Skeletal muscle satellite cell (primary cell): ENCODE data around the gene ADCY7. TPM values are rescaled to one million over a fixed set of nuclear protein-coding genes. Genes with fewer than 3 reads are reported as not detected.

Source experiments
- H3K27me3 ChIP-seq: 2 replicates; pipeline ENCODE4 v1.7.0; 2013; ENCODE audit warnings: low read length; ENCODE audit not compliant: control insufficient read depth, insufficient read depth
- H3K36me3 ChIP-seq: 2 replicates; pipeline ENCODE4 v1.7.0; 2013; ENCODE audit warnings: mild to moderate bottlenecking, control low read depth, low read length; ENCODE audit not compliant: insufficient read depth
- H3K4me1 ChIP-seq: 2 replicates; pipeline ENCODE4 v1.7.0; 2013; ENCODE audit warnings: low read length; ENCODE audit not compliant: control insufficient read depth, insufficient read depth
- H3K4me2 ChIP-seq: 2 replicates; pipeline ENCODE4 v1.7.0; 2013; ENCODE audit warnings: mild to moderate bottlenecking, low read length
- H3K4me3 ChIP-seq: 2 replicates; pipeline ENCODE4 v1.7.0; 2013; ENCODE audit warnings: low read length
- H3K9ac ChIP-seq: 2 replicates; pipeline ENCODE4 v1.7.0; 2013; ENCODE audit warnings: mild to moderate bottlenecking, low read depth, low read length, moderate library complexity
- H3K9me3 ChIP-seq: replicated peaks from 2 replicates; pipeline ENCODE4 v1.7.0; 2013; ENCODE audit warnings: mild to moderate bottlenecking, control low read depth, low read length
- small RNA-seq: library from RNA; depleted of rRNA; stranded (forward); fragments of <200 nt; gene quantifications from one replicate; pipeline ENCODE3, GENCODE V24; 2012

Gene ADCY7

DNA sequence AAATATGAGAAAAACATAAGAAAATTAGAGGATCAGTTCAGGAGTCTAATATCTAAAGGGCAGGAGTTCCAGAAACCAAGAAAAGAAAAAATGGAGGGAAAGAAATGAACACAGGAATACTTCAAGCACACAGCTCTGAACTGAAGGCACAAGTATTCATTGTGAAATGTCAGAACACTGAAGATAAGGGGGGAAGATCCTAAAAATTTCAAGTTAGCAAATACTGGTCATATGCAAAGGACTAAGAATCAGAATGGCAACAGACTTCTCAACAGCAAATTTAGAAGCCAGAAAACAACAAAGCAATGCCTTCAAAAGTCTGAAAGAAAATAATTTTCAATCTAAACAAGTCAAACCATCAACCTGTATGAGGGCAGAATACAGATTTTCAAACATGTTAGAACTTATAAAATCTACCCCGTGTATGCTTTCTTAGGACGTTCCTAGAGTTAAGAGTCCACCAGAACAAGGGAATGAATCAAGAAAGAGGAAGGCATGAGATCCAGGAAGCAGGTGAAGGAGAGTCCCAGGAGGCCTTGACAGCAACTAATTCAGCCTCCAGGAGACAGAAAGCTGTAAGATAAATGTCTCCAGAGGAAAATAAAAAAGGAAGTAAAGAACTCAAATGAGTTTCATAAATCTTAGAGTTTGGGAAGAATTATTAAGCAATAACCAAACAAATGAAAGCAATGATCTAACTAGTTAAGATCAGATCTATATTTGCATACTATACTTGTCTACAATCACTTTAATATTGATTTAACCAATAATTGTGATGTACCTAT is 99.6 kb downstream of the ADCY7 start:
- Histone ChIP-seq H3K36me3 (peaks cover 41% of the 10 kb centered on the region), H3K4me1 (peaks cover 16% of the 10 kb centered on the region), H3K9me3 (no peaks in the 10 kb centered on the region), H3K4me3 (no peak overlapping the region), H3K9ac (no peak overlapping the region), H3K4me2 (no peak overlapping the region), H3K27me3 (peaks cover 4% of the 10 kb centered on the region)

Small RNA genes lying within 50 kb of the gene (small RNA-seq; reads per million reads assigned to genes)
- not detected for gene MIR6771
